Panc1 (cell line): Measurements from ENCODE around the gene ATP2A3. TPM values are rescaled to one million over a fixed set of nuclear protein-coding genes. Genes with fewer than 3 reads are reported as not detected.

Experiments used
- ATAC-seq: fragments of 200-7000 bp; cut with Tn5 transposase; 2 replicates; pipeline ENCODE4 v1.9.1; 2020; ENCODE audit warnings: mild to moderate bottlenecking, moderate library complexity
- BruUV-seq: library from RNA; stranded (reverse); fragments of 400-500 nt; replicated peaks from 2 replicates; lab custom pipeline; 2021; lab: Mats Ljungman, UMichigan
- CTCF ChIA-PET: fragments of 300-600 bp; sonication (Branson Sonifier 250); formaldehyde crosslinking; loops from one replicate; lab custom pipeline; 2022; ENCODE audit warnings: antibody characterized with exemption; lab: Charles Lee
- POLR2A ChIA-PET: fragments of 300-600 bp; sonication (Branson Sonifier 250); formaldehyde crosslinking; loops from one replicate; lab custom pipeline; 2022; ENCODE audit warnings: antibody characterized with exemption; lab: Charles Lee
- DNase-seq: peaks from one replicate; pipeline ENCODE4 v3.0.0-alpha.2; 2010; ENCODE audit warnings: low read depth, low spot score
- H3K27ac ChIP-seq: 2 replicates; pipeline ENCODE4 v1.5.1; 2011; ENCODE audit warnings: mild to moderate bottlenecking, low read length, inconsistent platforms
- H3K27me3 ChIP-seq: fragments of 200-500 bp; sonication (Bioruptor generic); 2 replicates; pipeline ENCODE4 v1.6.0; 2014; ENCODE audit warnings: low read length, inconsistent platforms; ENCODE audit not compliant: control insufficient read depth, insufficient read depth
- H3K36me3 ChIP-seq: fragments of 200-500 bp; sonication (Bioruptor generic); 2 replicates; pipeline ENCODE4 v1.5.1; 2014; ENCODE audit warnings: inconsistent platforms, mild to moderate bottlenecking, low read length, moderate library complexity; ENCODE audit not compliant: control insufficient read depth, insufficient read depth
- H3K4me1 ChIP-seq: 2 replicates; pipeline ENCODE4 v1.5.1; 2011; ENCODE audit warnings: inconsistent platforms, mild to moderate bottlenecking, low read length, moderate library complexity; ENCODE audit not compliant: control insufficient read depth, insufficient read depth
- H3K4me3 ChIP-seq, 2 experiments: 2 replicates each; pipeline ENCODE4 v1.5.1; 2011 to 2012; ENCODE audit warnings: low read depth in 2 of 2, low read length in 2 of 2, mild to moderate bottlenecking in 2 of 2, inconsistent platforms in 1 of 2, moderate library complexity in 1 of 2
- H3K9me3 ChIP-seq: fragments of 200-500 bp; sonication (Bioruptor generic); 2 replicates; pipeline ENCODE4 v1.5.1; 2014; ENCODE audit warnings: low read depth, mild to moderate bottlenecking, inconsistent platforms, low read length, moderate library complexity; ENCODE audit not compliant: control insufficient read depth, insufficient read depth
- CTCF ChIP-seq: fragments of 450-650 bp; IDR thresholded peaks from 2 replicates; pipeline ENCODE4 v1.5.1; 2017; ENCODE audit warnings: mild to moderate bottlenecking
- POLR2AphosphoS5 ChIP-seq: IDR thresholded peaks from 2 replicates; pipeline ENCODE4 v1.6.1; 2012; ENCODE audit warnings: mild to moderate bottlenecking, low read depth, low read length, moderate library complexity
- REST ChIP-seq, 2 experiments: IDR thresholded peaks; 2 replicates each; pipeline ENCODE4 v1.6.1; 2011 to 2012; ENCODE audit warnings: low read depth in 2 of 2, control low read depth in 1 of 2, low read length in 1 of 2, mild to moderate bottlenecking in 1 of 2, moderate library complexity in 1 of 2; ENCODE audit not compliant: insufficient read depth in 1 of 2
- SIN3A ChIP-seq: IDR thresholded peaks from 2 replicates; pipeline ENCODE4 v1.6.1; 2012; ENCODE audit warnings: low read depth, mild to moderate bottlenecking, low read length, moderate library complexity, borderline replicate concordance; ENCODE audit not compliant: insufficient read depth
- TCF7L2 ChIP-seq: IDR thresholded peaks from 2 replicates; pipeline ENCODE4 v1.6.1; 2011; ENCODE audit warnings: mild to moderate bottlenecking, low read depth, low read length, inconsistent platforms
- in situ Hi-C: cut with HindIII; loops from 2 replicates; pipeline ENCODE4 v1.10.0; 2016; ENCODE audit warnings: low sequenced_read_pairs, low pct_unique_long_range_greater_than_20kb
- intact Hi-C: fragments of 100-400 bp; cut with micrococcal nuclease; formaldehyde crosslinking; loops from one replicate; pipeline ENCODE4 v1.10.0; 2022; ENCODE audit not compliant: unreplicated experiment
- total RNA-seq: library from RNA; stranded (reverse); gene quantifications from one replicate; pipeline ENCODE4 v1.2.1, GENCODE V29; 2021; ENCODE audit not compliant: unreplicated experiment

ATP2A3 gene
- total RNA-seq, 1 experiment from 2014 or later: 29.7 TPM

- POLR2A ChIA-PET: no interaction called here
- Histone ChIP-seq H3K9me3 (no peaks in the 10 kb centered on the region), H3K27ac (no peak overlapping the region), H3K27me3 (no peaks in the 10 kb centered on the region), H3K4me3 (no peak overlapping the region), H3K4me1 (no peaks in the 10 kb centered on the region), H3K36me3 (no peaks in the 10 kb centered on the region)
- DNase-seq: no peak
- in situ Hi-C loops (no loop called here), intact Hi-C loops (loop anchor here (5.0 kb wide), 1 partner anchor 72 kb away; no protein-coding TSS in a partner anchor)
- ATAC-seq: peak; percentile 100
- BruUV-seq: no TSS peak
- TF ChIP-seq REST (IDR thresholded peaks at IDR 0.05; ENCODE audit: insufficient read depth in 1 of 2, low read depth in 2 of 2, low read length in 1 of 2) (no peak), CTCF (peak; percentile 91)
- CTCF ChIA-PET: interaction anchor here (0.6 to 0.7 kb wide), 2 partner anchors 67 to 271 kb away, joined by 4 to 7 read pairs; no protein-coding TSS in a partner anchor
Measured at GRCh38 chr17:3935140-3935542, 29.1 kb downstream of the ATP2A3 start.

GRCh38 chr17:3929764-3930163 lies 34.5 kb downstream of the ATP2A3 start:
- Histone ChIP-seq H3K4me3 (no peak overlapping the region), H3K9me3 (no peaks in the 10 kb centered on the region), H3K27me3 (no peaks in the 10 kb centered on the region), H3K4me1 (no peaks in the 10 kb centered on the region), H3K36me3 (no peaks in the 10 kb centered on the region), H3K27ac (no peak overlapping the region)
- intact Hi-C loops: no loop called here
- in situ Hi-C loops: no loop called here
- BruUV-seq: no TSS peak
- no peak for TF ChIP-seq TCF7L2
- no peak for TF ChIP-seq CTCF
- no peak for TF ChIP-seq REST (IDR thresholded peaks at IDR 0.05; ENCODE audit: insufficient read depth in 1 of 2, low read depth in 2 of 2, low read length in 1 of 2)
- no peak for TF ChIP-seq POLR2AphosphoS5
- no peak for TF ChIP-seq SIN3A
- POLR2A ChIA-PET: no interaction called here
- CTCF ChIA-PET: no interaction called here
- DNase-seq: no peak
- ATAC-seq: no peak
